Stimulated activated CD8-positive, alpha-beta memory T cell treated with anti-CD3 and anti-CD28 coated beads, Interleukin-12 subunit alpha, Interleukin-12 subunit beta, amount 100 ng/mL, for 1 hour (primary cell): ENCODE data around the gene ZNF710.

ENCODE experiments used
- DNase-seq: peaks from one replicate; pipeline ENCODE4 v3.0.0-alpha.2; 2020; ENCODE audit warnings: low read depth

Gene ZNF710

GRCh38 chr15:89997079-89997478 is 4.0 kb upstream of the ZNF710 start:
- no peak for DNase-seq

GRCh38 chr15:89998141-89998661 is 2.9 kb upstream of the ZNF710 start:
- no peak for DNase-seq

GRCh38 chr15:89998923-89999675 is 2.0 kb upstream of the ZNF710 start:
- no peak for DNase-seq

- no peak for DNase-seq
These were observed 1.4 kb upstream of the ZNF710 start for GRCh38 chr15:89999676-90000185.

- no peak for DNase-seq
These were observed 730 bp upstream of the ZNF710 start for GRCh38 chr15:90000186-90001001.

- DNase-seq, result peak; percentile 24
These were observed 731 bp downstream of the ZNF710 start for GRCh38 chr15:90001683-90002427.

- DNase-seq, result no peak
These were observed 1.3 kb downstream of the ZNF710 start for GRCh38 chr15:90002428-90002844.

GRCh38 chr15:90003736-90004135 is 2.6 kb downstream of the ZNF710 start:
- no peak for DNase-seq

- DNase-seq, result no peak
These were observed 3.1 kb downstream of the ZNF710 start for GRCh38 chr15:90004252-90004651.

GRCh38 chr15:90004671-90005070 is 3.5 kb downstream of the ZNF710 start:
- DNase-seq, result no peak

GRCh38 chr15:90006217-90007075 is 5.3 kb downstream of the ZNF710 start:
- no peak for DNase-seq

GRCh38 chr15:90007076-90007460 is 5.9 kb downstream of the ZNF710 start:
- no peak for DNase-seq

- DNase-seq, result no peak
These were observed 7.5 kb downstream of the ZNF710 start for GRCh38 chr15:90008607-90009006.

GRCh38 chr15:90009301-90010022 is 8.3 kb downstream of the ZNF710 start:
- DNase-seq, result no peak

GRCh38 chr15:90011705-90012104 is 10.6 kb downstream of the ZNF710 start:
- no peak for DNase-seq

- DNase-seq, result no peak
These were observed 12.4 kb downstream of the ZNF710 start for GRCh38 chr15:90013503-90013937.

- DNase-seq, result no peak
These were observed 14.2 kb downstream of the ZNF710 start for GRCh38 chr15:90015294-90015693.

- no peak for DNase-seq
These were observed 14.6 kb downstream of the ZNF710 start for GRCh38 chr15:90015749-90016148.

GRCh38 chr15:90016721-90017120 is 15.6 kb downstream of the ZNF710 start:
- no peak for DNase-seq

- DNase-seq, result no peak
These were observed 17.2 kb downstream of the ZNF710 start for GRCh38 chr15:90018216-90018831.
